DOHH2 (cell line): ENCODE data around the gene CRLF2.
"Not testable (repeated sequence)": the region's sequence is repeated elsewhere in the genome, so short reads cannot be mapped to it uniquely, and the experiment has no call there.

ENCODE experiments used
- H3F3A ChIP-seq: fragments of 200-600 bp; sonication (generic), shearing (Covaris generic); 2 replicates; pipeline ENCODE4 v1.6.0; 2016; ENCODE audit warnings: antibody characterized with exemption, mild to moderate bottlenecking; ENCODE audit not compliant: control insufficient read depth, insufficient read depth
- H3K27ac ChIP-seq: fragments of 200-600 bp; sonication (generic); 2 replicates; pipeline ENCODE4 v1.5.1; 2014; ENCODE audit warnings: low read depth, mild to moderate bottlenecking, low read length, moderate library complexity
- H3K27me3 ChIP-seq: fragments of 200-600 bp; sonication (generic); 2 replicates; pipeline ENCODE4 v1.6.1; 2014; ENCODE audit warnings: mild to moderate bottlenecking, low read length, mixed read lengths; ENCODE audit not compliant: control insufficient read depth
- H3K36me3 ChIP-seq: fragments of 200-600 bp; sonication (generic); 2 replicates; pipeline ENCODE4 v1.6.1; 2014; ENCODE audit warnings: mild to moderate bottlenecking, low read length, moderate library complexity, mixed read lengths; ENCODE audit not compliant: control insufficient read depth
- H3K4me1 ChIP-seq: fragments of 200-600 bp; sonication (generic); 2 replicates; pipeline ENCODE4 v1.6.1; 2014; ENCODE audit warnings: mild to moderate bottlenecking, low read length, mixed read lengths; ENCODE audit not compliant: control insufficient read depth
- H3K4me2 ChIP-seq: fragments of 200-600 bp; sonication (generic); 2 replicates; pipeline ENCODE4 v1.6.0; 2014; ENCODE audit warnings: mild to moderate bottlenecking, low read length, moderate library complexity
- H3K4me3 ChIP-seq: fragments of 200-600 bp; sonication (generic); 2 replicates; pipeline ENCODE4 v1.5.1; 2014; ENCODE audit warnings: mild to moderate bottlenecking, low read length, mixed read lengths
- H3K79me2 ChIP-seq: fragments of 200-600 bp; sonication (generic); 2 replicates; pipeline ENCODE4 v1.6.1; 2014; ENCODE audit warnings: mild to moderate bottlenecking, low read length, mixed read lengths; ENCODE audit not compliant: control insufficient read depth
- H3K9me2 ChIP-seq: fragments of 200-600 bp; sonication (generic); replicated peaks from 2 replicates; pipeline ENCODE4 v1.6.1; 2014; ENCODE audit warnings: mild to moderate bottlenecking, low read length, mixed read lengths; ENCODE audit not compliant: control insufficient read depth
- H3K9me3 ChIP-seq: fragments of 200-600 bp; sonication (generic); 2 replicates; pipeline ENCODE4 v1.6.1; 2014; ENCODE audit warnings: antibody characterized with exemption, low read length, mixed read lengths; ENCODE audit not compliant: control insufficient read depth, insufficient read depth
- H4K20me1 ChIP-seq: fragments of 200-600 bp; sonication (generic); 2 replicates; pipeline ENCODE4 v1.6.0; 2014; ENCODE audit warnings: low read depth, mild to moderate bottlenecking, antibody characterized with exemption, low read length, moderate library complexity; ENCODE audit not compliant: control insufficient read depth, insufficient read depth
- CTCF ChIP-seq: fragments of 200-600 bp; sonication (generic); IDR thresholded peaks from one replicate; pipeline ENCODE4 v1.5.1; 2014; ENCODE audit warnings: antibody characterized with exemption, mild to moderate bottlenecking, low read depth, low read length; ENCODE audit not compliant: poor library complexity, severe bottlenecking
- EZH2phosphoT487 ChIP-seq: fragments of 200-600 bp; sonication (generic); IDR thresholded peaks from 2 replicates; pipeline ENCODE4 v1.6.1; 2017; ENCODE audit warnings: borderline replicate concordance, mild to moderate bottlenecking, antibody characterized with exemption, low read length, moderate library complexity, mixed read lengths

CRLF2 gene

GRCh38 chrX:1231850-1232465, 19.5 kb upstream of the CRLF2 start:
- no peaks in the 10 kb centered on the region for H4K20me1 ChIP-seq
- no peaks in the 10 kb centered on the region for H3K27me3 ChIP-seq
- no peaks in the 10 kb centered on the region for H3K9me2 ChIP-seq
- H3K4me3 ChIP-seq = no peak overlapping the region
- H3K9me3 ChIP-seq = no peaks in the 10 kb centered on the region
- TF ChIP-seq CTCF = no peak
- no peak for TF ChIP-seq EZH2phosphoT487
- H3K27ac ChIP-seq = no peak overlapping the region
- no peaks in the 10 kb centered on the region for H3F3A ChIP-seq
- H3K4me2 ChIP-seq = no peak overlapping the region
- 0 out of 2 replicates have a peak, but pooled peaks cover 2% of the 10 kb centered on the region for H3K4me1 ChIP-seq
- H3K79me2 ChIP-seq = no peaks in the 10 kb centered on the region
- H3K36me3 ChIP-seq = no peaks in the 10 kb centered on the region

GRCh38 chrX:1228101-1228500, 15.7 kb upstream of the CRLF2 start:
- not testable (repeated sequence) for H3K79me2 ChIP-seq, H3K27me3 ChIP-seq

GRCh38 chrX:1226249-1226648, 13.8 kb upstream of the CRLF2 start:
- Histone ChIP-seq H4K20me1 (no peaks in the 10 kb centered on the region), H3K9me3 (no peaks in the 10 kb centered on the region; the same call in 1 of the 2 replicates)
- TF ChIP-seq CTCF = no peak
- TF ChIP-seq EZH2phosphoT487 = no peak

More at GRCh38 chrX:1228101-1228500, 15.7 kb upstream of the CRLF2 start:
- H3K4me2 ChIP-seq, H3K9me2 ChIP-seq, H3K36me3 ChIP-seq, H3K4me1 ChIP-seq, H3K27ac ChIP-seq, H4K20me1 ChIP-seq, H3K9me3 ChIP-seq, H3K4me3 ChIP-seq, H3F3A ChIP-seq: not testable (repeated sequence)

GRCh38 chrX:1224954-1225353, 12.5 kb upstream of the CRLF2 start:
- H3K9me2 ChIP-seq = no peaks in the 10 kb centered on the region
- H3K9me3 ChIP-seq = no peaks in the 10 kb centered on the region; the same call in 1 of the 2 replicates
- no peak overlapping the region for H3K4me3 ChIP-seq
- TF ChIP-seq EZH2phosphoT487 = no peak
- no peak for TF ChIP-seq CTCF
- no peaks in the 10 kb centered on the region for H3K36me3 ChIP-seq
- no peaks in the 10 kb centered on the region for H3F3A ChIP-seq
- H3K4me1 ChIP-seq = 0 out of 2 replicates have a peak, but pooled peaks cover 2% of the 10 kb centered on the region
- H3K27me3 ChIP-seq = no peaks in the 10 kb centered on the region
- no peaks in the 10 kb centered on the region for H4K20me1 ChIP-seq
- H3K4me2 ChIP-seq = no peak overlapping the region
- H3K79me2 ChIP-seq = no peaks in the 10 kb centered on the region
- H3K27ac ChIP-seq = no peak overlapping the region

More at GRCh38 chrX:1226249-1226648, 13.8 kb upstream of the CRLF2 start:
- no peaks in the 10 kb centered on the region for H3K27me3 ChIP-seq
- H3K4me2 ChIP-seq = no peak overlapping the region
- no peak overlapping the region for H3K27ac ChIP-seq
- 0 out of 2 replicates have a peak, but pooled peaks cover 2% of the 10 kb centered on the region for H3K4me1 ChIP-seq
- no peaks in the 10 kb centered on the region for H3K9me2 ChIP-seq
- H3F3A ChIP-seq = no peaks in the 10 kb centered on the region
- no peaks in the 10 kb centered on the region for H3K36me3 ChIP-seq
- no peak overlapping the region for H3K4me3 ChIP-seq
- no peaks in the 10 kb centered on the region for H3K79me2 ChIP-seq
